HG03175 (cell line): ENCODE results near the gene IPPK.

Experiments
- ATAC-seq: cut with Tn5 transposase; IDR thresholded peaks from one replicate; pipeline ENCODE4 v1.9.1; 2021; ENCODE audit warnings: mild to moderate bottlenecking, moderate library complexity; ENCODE audit not compliant: unreplicated experiment

IPPK gene

DNA sequence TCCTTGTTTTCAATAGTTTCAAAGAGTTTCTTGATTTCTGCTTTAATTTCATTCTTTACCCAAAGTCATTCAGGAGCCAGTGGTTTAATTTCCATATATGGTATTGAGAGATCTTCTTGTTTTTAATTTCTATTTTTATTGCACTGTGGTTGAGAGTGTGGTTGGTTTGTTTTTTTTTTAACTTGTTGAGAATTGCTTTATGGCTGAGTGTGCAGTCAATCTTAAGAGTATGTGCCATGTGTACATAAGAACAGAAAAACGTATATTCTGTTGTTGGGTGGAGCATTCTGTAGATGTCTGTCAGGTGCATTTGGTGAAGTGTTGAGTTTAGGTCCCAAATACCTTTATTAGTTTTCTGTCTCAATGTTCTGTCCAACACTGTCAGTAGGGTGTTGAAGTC lies 26.7 kb upstream of the IPPK start:
- ATAC-seq = no peak

DNA sequence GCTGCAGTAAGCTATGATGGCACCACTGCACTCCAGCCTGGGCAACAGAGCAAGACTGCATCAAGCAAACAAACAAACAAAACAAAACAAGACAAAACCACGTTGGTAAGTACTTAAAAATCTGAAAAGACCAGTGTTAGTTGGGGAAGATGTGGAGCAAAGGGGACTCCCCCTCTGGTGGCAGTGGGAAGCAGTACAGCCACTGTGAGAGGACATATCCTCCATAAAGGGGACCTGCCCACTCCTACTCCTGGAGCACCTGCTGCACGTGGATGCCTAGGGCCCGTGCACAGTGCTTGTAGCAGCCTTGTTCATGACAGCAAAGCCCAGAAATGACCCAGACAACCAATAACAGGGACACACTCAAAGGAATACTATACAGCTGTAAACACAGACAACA lies 17.0 kb upstream of the IPPK start:
- ATAC-seq = no peak

- no peak for ATAC-seq
Measured at GRCh38 chr9:92685022-92685421, 15.1 kb upstream of the IPPK start.

GRCh38 chr9:92682269-92682668 lies 12.3 kb upstream of the IPPK start:
- no peak for ATAC-seq

GRCh38 chr9:92680166-92681119 lies 10.5 kb upstream of the IPPK start:
- no peak for ATAC-seq

DNA sequence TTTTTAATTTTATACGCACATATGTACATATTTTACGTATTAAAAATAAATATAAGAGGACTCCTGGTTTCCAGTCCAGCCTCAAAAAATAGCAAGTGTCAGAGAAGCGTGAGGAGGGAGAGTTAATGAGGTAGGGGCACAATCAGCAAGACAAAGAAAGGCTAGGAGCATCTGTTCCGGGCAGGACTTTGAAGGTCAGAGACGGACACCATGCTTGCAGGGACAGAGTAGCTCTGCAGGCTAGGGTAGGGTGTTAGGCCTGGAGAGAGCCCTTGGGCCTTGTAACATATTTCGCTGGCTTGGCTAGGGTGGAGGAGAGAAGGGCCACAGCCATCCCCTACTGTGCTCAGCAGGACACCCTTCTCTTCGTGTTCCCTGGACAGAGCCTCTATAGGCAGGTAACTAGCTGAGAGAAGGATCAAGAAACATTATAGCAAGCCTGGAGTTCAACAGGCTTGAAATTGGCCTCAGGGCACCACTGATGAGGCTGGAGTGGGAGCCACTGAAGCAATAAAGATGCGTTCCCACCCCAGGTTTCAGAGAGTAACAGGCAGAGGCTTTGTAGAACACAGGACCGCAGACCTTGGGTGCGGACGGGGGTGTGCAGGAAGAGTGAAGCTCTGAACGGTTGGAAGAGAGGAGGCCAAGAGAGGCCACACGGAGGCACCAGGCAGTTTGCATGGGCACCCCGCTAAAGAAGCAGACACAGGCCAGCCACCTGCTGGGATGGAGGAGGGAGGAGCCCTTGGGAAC lies 9.7 kb upstream of the IPPK start:
- no peak for ATAC-seq

GRCh38 chr9:92671323-92671722 lies 1.4 kb upstream of the IPPK start:
- ATAC-seq = no peak

GRCh38 chr9:92669527-92669889 lies 423 bp downstream of the IPPK start:
- no peak for ATAC-seq

GRCh38 chr9:92668746-92669526 lies 995 bp downstream of the IPPK start:
- ATAC-seq = no peak

DNA sequence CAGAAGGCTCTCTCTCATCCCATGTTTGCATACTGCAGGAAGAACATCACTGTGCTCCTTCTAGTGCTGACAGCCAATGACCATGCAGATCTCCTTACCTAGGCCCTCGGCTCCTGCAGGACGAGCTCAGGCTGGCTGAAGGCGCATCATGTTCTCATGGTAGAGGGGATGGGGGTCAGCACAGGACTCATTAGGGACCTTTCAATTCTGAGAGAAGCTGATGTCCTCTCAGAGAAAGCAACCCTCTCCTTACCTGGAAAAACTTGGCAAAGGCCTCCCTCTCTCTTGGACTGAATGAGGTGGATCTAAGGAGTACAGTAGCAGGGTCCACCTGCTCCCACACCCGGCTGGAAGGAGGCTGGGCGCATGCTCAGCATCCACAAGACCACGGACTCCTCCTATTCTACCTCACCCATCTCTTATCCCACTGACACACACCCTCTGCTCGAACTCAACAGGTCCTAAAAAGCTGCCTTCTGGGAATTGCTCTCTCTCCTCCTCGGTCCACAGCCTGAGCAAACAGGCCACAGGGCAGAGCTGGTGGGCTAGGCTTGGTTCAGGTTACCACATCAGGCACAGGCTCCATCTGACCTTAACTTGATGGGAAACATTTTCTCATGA lies 2.9 kb downstream of the IPPK start:
- ATAC-seq = no peak

GRCh38 chr9:92666236-92666635 lies 3.7 kb downstream of the IPPK start:
- ATAC-seq = no peak

- ATAC-seq = no peak
Measured at GRCh38 chr9:92665836-92666235, 4.1 kb downstream of the IPPK start.

GRCh38 chr9:92664394-92665152 lies 5.4 kb downstream of the IPPK start:
- ATAC-seq = peak; percentile 57

- no peak for ATAC-seq
Measured at GRCh38 chr9:92663951-92664350, 6.0 kb downstream of the IPPK start.

- no peak for ATAC-seq
Measured at GRCh38 chr9:92663126-92663525, 6.8 kb downstream of the IPPK start.

DNA sequence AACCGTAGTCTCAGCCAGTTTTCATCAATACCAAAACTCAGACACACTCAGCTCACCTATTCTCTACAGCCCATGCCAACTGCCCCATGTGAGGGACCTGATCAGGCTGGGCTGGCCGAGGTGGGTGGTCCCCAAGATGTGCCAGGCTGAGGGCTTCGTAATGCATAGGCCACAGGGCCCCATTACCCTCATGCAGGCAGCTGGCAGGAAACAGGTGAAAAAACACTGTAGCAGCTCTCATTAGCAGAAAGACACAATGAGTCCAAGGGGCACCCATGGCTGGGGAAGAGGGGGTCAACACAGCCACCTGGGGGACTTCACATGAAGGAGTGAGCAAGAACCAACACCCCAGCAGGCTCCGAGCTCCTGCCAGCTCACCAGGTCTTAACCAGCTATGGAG lies 8.2 kb downstream of the IPPK start:
- ATAC-seq = no peak

DNA sequence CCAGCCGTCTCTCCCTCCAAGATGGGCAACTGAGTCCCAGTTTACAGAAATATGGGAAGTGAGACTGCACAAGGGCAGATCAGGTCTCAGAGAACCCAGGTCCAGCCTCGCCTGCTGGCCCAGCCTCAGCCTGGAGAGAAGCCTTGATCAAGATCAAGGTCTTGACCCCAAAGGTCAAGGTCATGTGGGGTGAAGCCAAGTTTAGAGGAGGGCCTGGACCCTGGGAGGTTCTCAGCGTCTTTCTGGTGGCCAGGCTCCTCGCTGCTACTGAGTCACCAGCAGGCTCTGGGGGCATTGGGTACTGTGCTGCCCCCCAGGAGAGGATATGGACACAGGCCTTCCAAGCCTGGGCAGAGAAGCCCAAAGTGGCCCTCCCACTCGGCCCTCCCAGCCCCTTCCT lies 8.8 kb downstream of the IPPK start:
- no peak for ATAC-seq

- no peak for ATAC-seq
Measured at GRCh38 chr9:92660266-92660665, 9.7 kb downstream of the IPPK start.

- ATAC-seq = no peak
Measured at GRCh38 chr9:92659601-92660000, 10.3 kb downstream of the IPPK start.

GRCh38 chr9:92658611-92659010 lies 11.3 kb downstream of the IPPK start:
- ATAC-seq = no peak
